ENCODE measurements around the gene PIK3CD.

Gene PIK3CD

GRCh38 chr1:9715536-9716226 is 64.2 kb downstream of the PIK3CD start:
- DNase-seq (ENCODE audit: low spot score), result no peak
- in situ Hi-C loops (cut with MboI; ENCODE audit: low pct_unique_long_range_greater_than_20kb, low sequenced_read_pairs, unreplicated experiment), result no loop called here
- TF ChIP-seq CTCF (IDR thresholded peaks at IDR 0.05; ENCODE audit: extremely low read depth, insufficient read depth, missing control alignments), result no peak

GRCh38 chr1:9716404-9717192 is 65.1 kb downstream of the PIK3CD start:
- DNase-seq (ENCODE audit: low spot score), result no peak
- in situ Hi-C loops (cut with MboI; ENCODE audit: low pct_unique_long_range_greater_than_20kb, low sequenced_read_pairs, unreplicated experiment), result no loop called here

GRCh38 chr1:9717193-9718005 is 65.9 kb downstream of the PIK3CD start:
- in situ Hi-C loops (cut with MboI; ENCODE audit: low pct_unique_long_range_greater_than_20kb, low sequenced_read_pairs, unreplicated experiment), result no loop called here
- TF ChIP-seq CTCF (IDR thresholded peaks at IDR 0.05; ENCODE audit: extremely low read depth, insufficient read depth, missing control alignments), result no peak
- DNase-seq (ENCODE audit: low spot score), result peak; percentile 91

More at GRCh38 chr1:9716404-9717192, 65.1 kb downstream of the PIK3CD start:
- no peak for TF ChIP-seq CTCF (IDR thresholded peaks at IDR 0.05; ENCODE audit: extremely low read depth, insufficient read depth, missing control alignments)

GRCh38 chr1:9718006-9718680 is 66.6 kb downstream of the PIK3CD start:
- no peak for TF ChIP-seq CTCF (IDR thresholded peaks at IDR 0.05; ENCODE audit: extremely low read depth, insufficient read depth, missing control alignments)
- in situ Hi-C loops (cut with MboI; ENCODE audit: low pct_unique_long_range_greater_than_20kb, low sequenced_read_pairs, unreplicated experiment), result no loop called here
- no peak for DNase-seq (ENCODE audit: low spot score)

GRCh38 chr1:9719978-9720722 is 68.6 kb downstream of the PIK3CD start:
- in situ Hi-C loops (cut with MboI; ENCODE audit: low pct_unique_long_range_greater_than_20kb, low sequenced_read_pairs, unreplicated experiment), result no loop called here
- TF ChIP-seq CTCF (IDR thresholded peaks at IDR 0.05; ENCODE audit: extremely low read depth, insufficient read depth, missing control alignments), result no peak
- DNase-seq (ENCODE audit: low spot score), result no peak

Data from GM13977 (cell line).